Keratinocyte (primary cell): ENCODE measurements around the gene BCOR. TPM values are rescaled to one million over a fixed set of nuclear protein-coding genes. Genes with fewer than 3 reads are reported as not detected.

Experiments
- DNase-seq: peaks from one replicate; pipeline ENCODE4 v3.0.0-alpha.2; 2011; ENCODE audit warnings: low read depth, missing footprints, low spot score
- FAIRE-seq: peaks from 2 replicates; lab custom pipeline; 2011; peaks lifted over from hg19 to GRCh38; lab: Jason Lieb, UNC
- H2AFZ ChIP-seq: 2 replicates; pipeline ENCODE4 v1.6.0; 2012; ENCODE audit warnings: low read length, control low read depth, inconsistent platforms; ENCODE audit not compliant: control insufficient read depth
- H3K27ac ChIP-seq: 2 replicates; pipeline ENCODE4 v1.5.1; 2011; ENCODE audit warnings: low read length; ENCODE audit not compliant: control insufficient read depth, insufficient read depth
- H3K27me3 ChIP-seq: 3 replicates; pipeline ENCODE4 v1.6.0; 2011; ENCODE audit warnings: low read length; ENCODE audit not compliant: control insufficient read depth, insufficient read depth; ENCODE audit errors: extremely low read depth
- H3K36me3 ChIP-seq, 2 experiments: 2 replicates in 1 of 2; 3 replicates in 1 of 2; pipeline ENCODE4 v1.5.1; 2011; ENCODE audit warnings: low read length in 2 of 2, mild to moderate bottlenecking in 1 of 2; ENCODE audit not compliant: control insufficient read depth in 2 of 2, insufficient read depth in 2 of 2; ENCODE audit errors: extremely low read depth in 1 of 2
- H3K4me1 ChIP-seq: 3 replicates; pipeline ENCODE4 v1.5.1; 2011; ENCODE audit warnings: low read length; ENCODE audit not compliant: control insufficient read depth, insufficient read depth; ENCODE audit errors: extremely low read depth
- H3K4me2 ChIP-seq: 3 replicates; pipeline ENCODE4 v1.6.0; 2011; ENCODE audit warnings: low read depth, low read length; ENCODE audit not compliant: control insufficient read depth, insufficient read depth; ENCODE audit errors: extremely low read depth
- H3K4me3 ChIP-seq, 3 experiments: fragments of 200-600 bp in 1 of 3; sonication (generic) in 1 of 3; 2 replicates in 2 of 3; 3 replicates in 1 of 3; pipeline ENCODE4 v1.5.1; 2011 to 2016; ENCODE audit warnings: low read length in 3 of 3, mild to moderate bottlenecking in 3 of 3, control low read depth in 2 of 3, inconsistent platforms in 1 of 3, low read depth in 1 of 3, mixed read lengths in 1 of 3, mixed run types in 1 of 3, moderate library complexity in 1 of 3; ENCODE audit not compliant: control insufficient read depth in 2 of 3, insufficient read depth in 2 of 3; ENCODE audit errors: extremely low read depth in 1 of 3
- H3K79me2 ChIP-seq: 2 replicates; pipeline ENCODE4 v1.6.0; 2012; ENCODE audit warnings: low read length; ENCODE audit not compliant: control insufficient read depth, insufficient read depth
- H3K9ac ChIP-seq: 3 replicates; pipeline ENCODE4 v1.6.0; 2011; ENCODE audit warnings: low read length; ENCODE audit not compliant: control insufficient read depth, insufficient read depth; ENCODE audit errors: extremely low read depth
- H3K9me1 ChIP-seq: 3 replicates; pipeline ENCODE4 v1.6.0; 2011; ENCODE audit warnings: low read length; ENCODE audit not compliant: control insufficient read depth, insufficient read depth; ENCODE audit errors: extremely low read depth
- H3K9me3 ChIP-seq: 2 replicates; pipeline ENCODE4 v1.5.1; 2012; ENCODE audit warnings: low read depth, low read length; ENCODE audit not compliant: control insufficient read depth
- H4K20me1 ChIP-seq: 3 replicates; pipeline ENCODE4 v1.6.0; 2011; ENCODE audit warnings: low read length; ENCODE audit not compliant: control insufficient read depth, insufficient read depth; ENCODE audit errors: extremely low read depth
- EZH2 ChIP-seq: IDR thresholded peaks from one replicate; pipeline ENCODE4 v1.6.1; 2012; ENCODE audit warnings: inconsistent platforms, mild to moderate bottlenecking, low read length, moderate library complexity
- dilution Hi-C: fragments of 300-500 bp; cut with MboI; formaldehyde crosslinking; loops from one replicate; pipeline ENCODE4 v1.7.0; 2020; ENCODE audit warnings: low sequenced_read_pairs; ENCODE audit not compliant: extremely low pct_ligation_motif_present
- polyA plus RNA-seq, 5 experiments: library from polyadenylated mRNA; depleted of rRNA in 3 of 5; stranded (reverse) in 3 of 5; stranded (forward) in 1 of 5; unstranded in 1 of 5; fragments of >200 nt; gene quantifications; 1 replicate in 1 of 5; 2 replicates in 3 of 5; 3 replicates in 1 of 5; pipeline versions ENCODE4 v1.2.1 to v1.2.3, GENCODE V29; 2011 to 2012; ENCODE audit warnings: missing spikeins in 2 of 5, low read depth in 1 of 5, low replicate concordance in 1 of 5
- TF ChIP-seq, protein P1 (sequence below), 3 experiments: IDR thresholded peaks in 1 of 3; conservative IDR thresholded peaks in 1 of 3; optimal IDR thresholded peaks in 1 of 3; 2 replicates in 2 of 3; 3 replicates in 1 of 3; pipeline versions ENCODE3 to v1.5.1; 2011; ENCODE audit warnings: low read length in 3 of 3, mild to moderate bottlenecking in 3 of 3, moderate library complexity in 2 of 3, control low read depth in 1 of 3, inconsistent platforms in 1 of 3; ENCODE audit not compliant: insufficient read depth in 2 of 3; ENCODE audit errors: extremely low read depth in 1 of 3

Gene BCOR
- polyA plus RNA-seq, 1 donor (not counting 4 experiments of a cell fraction or from before 2014, with no cell fraction given) = 5.0 TPM

- Histone ChIP-seq H3K9me3 (peaks cover 2% of the 10 kb centered on the region), H3K4me1 (peaks cover 10% of the 10 kb centered on the region), H3K79me2 (no peaks in the 10 kb centered on the region), H2AFZ (no peak overlapping the region), H3K4me2 (no peak overlapping the region), H3K27me3 (no peaks in the 10 kb centered on the region), H3K9me1 (no peaks in the 10 kb centered on the region), H3K36me3 (peaks cover 4 to 11% of the 10 kb centered on the region in 2 experiments), H3K9ac (no peak overlapping the region), H3K4me3 (no peak overlapping the region), H4K20me1 (no peaks in the 10 kb centered on the region), H3K27ac (no peak overlapping the region)
- dilution Hi-C loops = no loop called here
- TF ChIP-seq, protein P1, sequence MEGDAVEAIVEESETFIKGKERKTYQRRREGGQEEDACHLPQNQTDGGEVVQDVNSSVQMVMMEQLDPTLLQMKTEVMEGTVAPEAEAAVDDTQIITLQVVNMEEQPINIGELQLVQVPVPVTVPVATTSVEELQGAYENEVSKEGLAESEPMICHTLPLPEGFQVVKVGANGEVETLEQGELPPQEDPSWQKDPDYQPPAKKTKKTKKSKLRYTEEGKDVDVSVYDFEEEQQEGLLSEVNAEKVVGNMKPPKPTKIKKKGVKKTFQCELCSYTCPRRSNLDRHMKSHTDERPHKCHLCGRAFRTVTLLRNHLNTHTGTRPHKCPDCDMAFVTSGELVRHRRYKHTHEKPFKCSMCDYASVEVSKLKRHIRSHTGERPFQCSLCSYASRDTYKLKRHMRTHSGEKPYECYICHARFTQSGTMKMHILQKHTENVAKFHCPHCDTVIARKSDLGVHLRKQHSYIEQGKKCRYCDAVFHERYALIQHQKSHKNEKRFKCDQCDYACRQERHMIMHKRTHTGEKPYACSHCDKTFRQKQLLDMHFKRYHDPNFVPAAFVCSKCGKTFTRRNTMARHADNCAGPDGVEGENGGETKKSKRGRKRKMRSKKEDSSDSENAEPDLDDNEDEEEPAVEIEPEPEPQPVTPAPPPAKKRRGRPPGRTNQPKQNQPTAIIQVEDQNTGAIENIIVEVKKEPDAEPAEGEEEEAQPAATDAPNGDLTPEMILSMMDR (optimal IDR thresholded peaks at IDR 0.05 in 1 of 3, IDR thresholded peaks at IDR 0.05 in 1 of 3, conservative IDR thresholded peaks at IDR 0.05 in 1 of 3; ENCODE audit: extremely low read depth in 1 of 3, insufficient read depth in 2 of 3, low read length in 3 of 3) = no peak
- no peak for TF ChIP-seq EZH2
- DNase-seq (no peak), FAIRE-seq (no peak)
Measured at GRCh38 chrX:40057405-40057804, 40.4 kb downstream of the BCOR start.

- Histone ChIP-seq H4K20me1 (no peaks in the 10 kb centered on the region), H3K4me1 (peaks cover under 1% of the 10 kb centered on the region), H3K27ac (no peak overlapping the region), H3K79me2 (no peaks in the 10 kb centered on the region), H3K9me1 (no peaks in the 10 kb centered on the region), H2AFZ (no peak overlapping the region), H3K27me3 (no peaks in the 10 kb centered on the region), H3K36me3 (peaks cover 4 to 11% of the 10 kb centered on the region in 2 experiments), H3K4me2 (no peak overlapping the region), H3K4me3 (no peak overlapping the region), H3K9me3 (peaks cover 2% of the 10 kb centered on the region), H3K9ac (no peak overlapping the region)
- dilution Hi-C loops = no loop called here
- FAIRE-seq = no peak
- no peak for TF ChIP-seq EZH2
- TF ChIP-seq, protein P1 (optimal IDR thresholded peaks at IDR 0.05 in 1 of 3, IDR thresholded peaks at IDR 0.05 in 1 of 3, conservative IDR thresholded peaks at IDR 0.05 in 1 of 3; ENCODE audit: extremely low read depth in 1 of 3, insufficient read depth in 2 of 3, low read length in 3 of 3) = no peak
- DNase-seq = no peak
Measured at GRCh38 chrX:40056420-40056819, 41.3 kb downstream of the BCOR start.
